SU-DHL-6 (cell line): ENCODE data around the gene THAP11.

Experiments
- H2AFZ ChIP-seq: fragments of 200-600 bp; sonication (generic); 2 replicates; pipeline ENCODE4 v1.6.1; 2014; ENCODE audit warnings: low read depth, mild to moderate bottlenecking, moderate library complexity, mixed read lengths, antibody characterized with exemption, low read length; ENCODE audit not compliant: severe bottlenecking
- H3F3A ChIP-seq: fragments of 200-600 bp; shearing (Covaris generic); 2 replicates; pipeline ENCODE4 v1.6.0; 2016; ENCODE audit warnings: antibody characterized with exemption, mild to moderate bottlenecking; ENCODE audit not compliant: insufficient read depth
- H3K27ac ChIP-seq: fragments of 200-600 bp; sonication (generic); 2 replicates; pipeline ENCODE4 v1.5.1; 2016; ENCODE audit warnings: low read depth, mild to moderate bottlenecking, low read length, moderate library complexity, mixed read lengths
- H3K27me3 ChIP-seq: fragments of 200-600 bp; sonication (generic), shearing (Covaris generic); 2 replicates; pipeline ENCODE4 v1.6.0; 2014; ENCODE audit warnings: mild to moderate bottlenecking, low read length
- H3K36me3 ChIP-seq: fragments of 200-600 bp; sonication (generic); 2 replicates; pipeline ENCODE4 v1.6.1; 2014; ENCODE audit warnings: mild to moderate bottlenecking, low read length, mixed read lengths
- H3K4me2 ChIP-seq: fragments of 300-600, 200-600 bp; shearing (Covaris generic), sonication (generic); 2 replicates; pipeline ENCODE4 v1.6.0; 2014; ENCODE audit warnings: low read length, low read depth, mild to moderate bottlenecking; ENCODE audit not compliant: poor library complexity, severe bottlenecking
- H3K4me3 ChIP-seq: fragments of 200-600 bp; sonication (generic); 2 replicates; pipeline ENCODE4 v1.5.1; 2014; ENCODE audit warnings: antibody characterized with exemption, low read length, mild to moderate bottlenecking, mixed read lengths; ENCODE audit not compliant: insufficient read depth, poor library complexity, severe bottlenecking
- H3K79me2 ChIP-seq: fragments of 200-600 bp; sonication (generic); 2 replicates; pipeline ENCODE4 v1.6.1; 2014; ENCODE audit warnings: mild to moderate bottlenecking, low read length, moderate library complexity; ENCODE audit not compliant: insufficient read depth
- H3K9ac ChIP-seq: fragments of 200-600 bp; sonication (generic); 2 replicates; pipeline ENCODE4 v1.7.0; 2014; ENCODE audit warnings: mild to moderate bottlenecking, low read length
- H3K9me2 ChIP-seq: fragments of 200-600 bp; sonication (generic); replicated peaks from 2 replicates; pipeline ENCODE4 v1.6.1; 2014; ENCODE audit warnings: low read length; ENCODE audit not compliant: insufficient read depth
- H3K9me3 ChIP-seq: fragments of 200-600 bp; sonication (generic); 2 replicates; pipeline ENCODE4 v1.6.1; 2014; ENCODE audit warnings: low read length, mixed read lengths; ENCODE audit not compliant: insufficient read depth
- H4K20me1 ChIP-seq: fragments of 200-600 bp; sonication (generic); 2 replicates; pipeline ENCODE4 v1.6.1; 2014; ENCODE audit warnings: low read depth, mild to moderate bottlenecking, antibody characterized with exemption, low read length, moderate library complexity, mixed read lengths
- CTCF ChIP-seq: fragments of 200-600 bp; sonication (generic); IDR thresholded peaks from one replicate; pipeline ENCODE4 v1.5.1; 2017; ENCODE audit warnings: antibody characterized with exemption, mild to moderate bottlenecking, low read length, moderate library complexity; ENCODE audit not compliant: insufficient read depth, poor library complexity, severe bottlenecking
- EZH2phosphoT487 ChIP-seq: fragments of 200-600 bp; sonication (generic), shearing (Covaris generic); conservative IDR thresholded peaks from 2 replicates; pipeline ENCODE4 v1.6.1; 2018; ENCODE audit warnings: mild to moderate bottlenecking, antibody characterized with exemption, low read length, moderate library complexity, mixed read lengths

The THAP11 gene

GRCh38 chr16:67853670-67854069, 11.6 kb downstream of the THAP11 start:
- Histone ChIP-seq H3K9me2 (no peaks in the 10 kb centered on the region), H3K27ac (no peak overlapping the region), H3K79me2 (peaks cover 97% of the 10 kb centered on the region), H3F3A (no peaks in the 10 kb centered on the region), H3K4me2 (no peak overlapping the region), H2AFZ (no peak overlapping the region), H3K27me3 (no peaks in the 10 kb centered on the region), H3K4me3 (no peak overlapping the region), H3K36me3 (no peaks in the 10 kb centered on the region), H4K20me1 (peaks cover 10% of the 10 kb centered on the region; the same call in 1 of the 2 replicates), H3K9me3 (no peaks in the 10 kb centered on the region), H3K9ac (no peak overlapping the region)
- no peak for TF ChIP-seq CTCF
- TF ChIP-seq EZH2phosphoT487 = no peak

- no peaks in the 10 kb centered on the region for H3K9me2 ChIP-seq
- no peaks in the 10 kb centered on the region for H3K36me3 ChIP-seq
- no peak overlapping the region for H2AFZ ChIP-seq
- no peak overlapping the region for H3K9ac ChIP-seq
- H3K4me3 ChIP-seq = no peak overlapping the region
- H3K27me3 ChIP-seq = no peaks in the 10 kb centered on the region
- H3K4me2 ChIP-seq = no peak overlapping the region
- H3K79me2 ChIP-seq = peaks cover 94% of the 10 kb centered on the region
- no peaks in the 10 kb centered on the region for H3K9me3 ChIP-seq
- no peak overlapping the region for H3K27ac ChIP-seq
- peaks cover 10% of the 10 kb centered on the region; the same call in 1 of the 2 replicates for H4K20me1 ChIP-seq
- TF ChIP-seq EZH2phosphoT487 (no peak), CTCF (no peak)
- no peaks in the 10 kb centered on the region for H3F3A ChIP-seq
Observed at GRCh38 chr16:67855789-67856188, 13.7 kb downstream of the THAP11 start.

- H2AFZ ChIP-seq = no peak overlapping the region
- no peaks in the 10 kb centered on the region for H3K9me2 ChIP-seq
- no peak overlapping the region for H3K9ac ChIP-seq
- H3K27me3 ChIP-seq = no peaks in the 10 kb centered on the region
- H3K4me3 ChIP-seq = no peak overlapping the region
- H3K36me3 ChIP-seq = no peaks in the 10 kb centered on the region
- H3K4me2 ChIP-seq = no peak overlapping the region
- no peaks in the 10 kb centered on the region for H3K9me3 ChIP-seq
- TF ChIP-seq EZH2phosphoT487 = no peak
- no peak for TF ChIP-seq CTCF
- no peak overlapping the region for H3K27ac ChIP-seq
- peaks cover 10% of the 10 kb centered on the region; the same call in 1 of the 2 replicates for H4K20me1 ChIP-seq
- H3F3A ChIP-seq = no peaks in the 10 kb centered on the region
- H3K79me2 ChIP-seq = peaks cover 94% of the 10 kb centered on the region
Observed at GRCh38 chr16:67856927-67857546, 14.9 kb downstream of the THAP11 start.
